Iris pigment epithelial cell (primary cell): Measurements from ENCODE around the gene ONECUT2.
A peak's percentile ranks its signal among the peaks of the same experiment; 100 is the strongest.
"Not testable (repeated sequence)": the region's sequence is repeated elsewhere in the genome, so short reads cannot be mapped to it uniquely, and the experiment has no call there.

Experiments
- DNase-seq: peaks from one replicate; pipeline ENCODE4 v3.0.0-alpha.2; 2011; ENCODE audit warnings: low read depth

ONECUT2 gene

DNA sequence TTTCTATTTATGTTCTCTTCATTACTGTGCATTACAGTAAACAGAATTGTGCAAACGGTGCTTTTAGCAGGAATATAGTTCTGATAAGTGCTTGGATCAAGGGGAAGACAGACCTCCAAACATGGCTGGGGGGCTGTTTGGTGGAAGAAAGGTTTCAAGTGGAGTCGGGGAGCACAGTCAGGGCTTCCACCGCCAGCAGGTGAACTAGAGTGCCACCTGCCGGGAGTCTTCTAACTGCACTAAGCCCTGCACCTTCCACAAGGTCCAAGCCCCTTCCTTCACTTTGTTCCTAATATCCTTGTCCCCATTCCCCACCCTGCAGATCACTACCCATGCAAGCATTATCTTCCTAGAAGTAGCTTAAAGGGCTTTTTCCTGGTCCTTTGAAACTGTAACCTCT, 11.1 kb downstream of the ONECUT2 start:
- DNase-seq, result no peak

DNA sequence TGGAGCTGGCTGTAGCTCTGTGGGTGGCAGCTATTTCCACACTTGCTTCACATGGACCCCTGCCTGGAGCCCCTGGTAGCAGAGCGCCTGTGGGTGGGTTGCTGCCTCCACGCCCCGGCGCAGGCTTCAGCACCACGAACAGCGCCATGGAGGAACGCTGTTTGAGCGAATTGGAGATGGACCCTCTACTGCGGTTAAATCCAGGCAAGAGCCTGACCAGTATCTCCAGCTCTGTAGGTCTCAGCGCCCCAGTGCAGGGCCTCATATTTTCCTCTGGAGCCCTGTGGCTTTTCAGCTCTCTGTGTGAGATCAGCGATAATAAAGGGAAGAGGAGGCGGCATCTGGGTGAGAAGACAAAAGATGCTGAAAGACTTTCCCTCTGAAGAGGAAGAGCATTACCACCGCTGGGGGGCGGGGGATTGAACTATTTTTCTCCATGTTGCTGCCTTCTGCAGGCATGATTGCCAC, 12.0 kb downstream of the ONECUT2 start:
- DNase-seq, result peak; percentile 23

DNA sequence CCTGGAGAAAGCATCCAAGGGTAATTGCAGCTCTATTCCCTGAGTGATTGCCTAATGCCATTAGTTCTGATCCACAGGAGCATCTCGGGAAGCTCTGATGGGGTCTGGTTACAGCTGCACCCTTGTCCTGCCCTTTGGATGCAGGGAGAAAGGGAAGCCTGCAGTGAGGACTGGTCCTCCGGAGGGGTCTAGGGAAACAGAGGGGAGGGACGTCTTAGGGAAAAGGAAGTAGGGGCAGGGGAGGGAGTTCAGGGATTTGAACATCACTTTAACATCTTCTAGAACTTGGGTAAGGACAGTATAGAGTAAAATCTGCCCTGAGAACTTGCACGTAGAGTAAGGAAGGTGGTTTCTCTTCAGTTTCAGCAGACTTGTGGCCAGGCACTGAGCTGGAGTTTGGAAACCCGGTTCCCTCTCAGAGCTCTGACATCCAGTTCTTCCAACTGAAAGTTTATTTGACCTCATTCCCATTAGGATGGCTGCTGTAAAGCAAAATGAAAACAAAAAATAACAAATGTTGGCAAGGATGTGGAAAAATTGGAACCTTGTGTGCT, 20.5 kb downstream of the ONECUT2 start:
- DNase-seq, result no peak

DNA sequence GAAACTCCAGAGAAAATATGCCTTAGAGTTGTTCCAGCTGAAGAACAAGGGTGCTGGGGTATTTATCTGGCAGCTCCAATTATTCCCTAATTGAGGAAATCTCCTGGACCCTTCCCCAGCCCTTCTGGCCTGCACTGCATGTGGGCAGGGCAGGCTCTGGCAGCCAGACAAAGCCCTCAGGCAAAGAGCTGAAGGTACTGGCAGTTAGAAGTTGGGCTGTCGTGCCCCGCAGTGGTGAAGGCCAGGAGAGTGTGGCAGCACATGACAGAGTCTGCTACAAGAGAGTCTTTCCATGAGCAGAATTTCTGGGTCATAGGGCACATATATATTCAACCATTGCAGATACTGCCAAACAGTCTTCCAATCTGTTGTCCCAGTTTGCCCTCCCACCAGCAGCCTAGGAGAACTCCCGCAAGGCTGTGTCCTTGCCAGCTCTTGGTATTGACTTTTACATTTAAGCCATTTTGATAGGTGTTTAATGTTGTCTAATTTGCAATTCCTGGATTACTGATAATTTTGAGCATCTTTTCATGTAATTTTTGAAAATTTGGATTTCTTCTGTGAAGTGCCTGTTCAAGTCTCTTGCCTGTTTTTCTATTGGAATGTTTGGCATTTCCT, 26.6 kb downstream of the ONECUT2 start:
- no peak for DNase-seq

DNA sequence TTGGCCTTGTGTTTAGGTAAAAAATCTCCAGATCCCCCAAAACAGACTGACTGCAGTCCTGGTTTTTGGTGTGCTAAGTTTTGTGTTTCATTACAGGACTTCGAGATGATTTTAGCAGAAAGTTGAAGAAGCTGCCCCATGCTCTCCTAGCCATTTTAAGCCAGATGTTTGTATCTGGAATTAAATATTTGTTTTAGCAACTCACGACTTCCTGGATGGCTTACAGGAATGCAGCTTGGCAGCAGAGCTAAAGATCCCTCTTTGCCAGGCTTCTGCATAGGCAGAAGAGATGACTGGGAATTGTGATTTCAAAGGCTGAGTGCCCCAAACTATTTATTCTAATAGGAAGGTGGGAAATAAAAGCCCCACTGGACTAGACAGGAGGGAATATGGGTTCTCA, 31.1 kb downstream of the ONECUT2 start:
- DNase-seq, result no peak

DNA sequence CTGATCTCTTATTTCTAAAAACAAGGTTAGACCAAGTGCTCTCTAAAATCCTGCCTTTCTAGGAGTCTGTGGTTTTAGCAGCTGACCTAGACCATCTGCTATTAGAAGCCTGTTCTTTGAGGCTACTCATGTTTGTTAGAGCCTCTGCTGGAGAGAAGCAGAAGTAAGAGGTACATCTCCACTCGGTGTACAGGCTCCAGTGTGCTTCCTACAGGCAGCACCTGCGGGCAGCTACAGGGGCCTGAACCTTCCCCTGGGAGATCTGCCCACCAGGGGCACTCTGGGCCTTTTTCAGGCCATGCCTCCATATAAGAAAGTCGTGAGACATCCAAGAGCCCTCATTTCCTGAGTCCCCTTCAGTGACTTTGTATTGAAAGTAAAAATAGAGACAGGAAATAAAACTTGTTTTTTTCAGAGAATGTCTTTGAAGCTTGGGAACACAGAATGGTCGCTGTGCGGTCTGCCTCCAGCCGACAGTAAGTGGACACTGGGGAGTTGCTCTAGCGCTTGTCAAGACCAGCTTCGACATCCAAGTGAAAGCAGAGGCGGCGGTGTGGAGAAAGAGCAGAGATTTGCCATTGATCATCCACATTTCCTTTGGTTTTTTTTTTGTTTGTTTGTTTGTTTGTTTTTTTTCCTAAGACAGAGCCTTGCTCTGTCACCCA, 31.7 kb downstream of the ONECUT2 start:
- no peak for DNase-seq

GRCh38 chr18:57469884-57470283, 34.7 kb downstream of the ONECUT2 start:
- DNase-seq, result no peak

DNA sequence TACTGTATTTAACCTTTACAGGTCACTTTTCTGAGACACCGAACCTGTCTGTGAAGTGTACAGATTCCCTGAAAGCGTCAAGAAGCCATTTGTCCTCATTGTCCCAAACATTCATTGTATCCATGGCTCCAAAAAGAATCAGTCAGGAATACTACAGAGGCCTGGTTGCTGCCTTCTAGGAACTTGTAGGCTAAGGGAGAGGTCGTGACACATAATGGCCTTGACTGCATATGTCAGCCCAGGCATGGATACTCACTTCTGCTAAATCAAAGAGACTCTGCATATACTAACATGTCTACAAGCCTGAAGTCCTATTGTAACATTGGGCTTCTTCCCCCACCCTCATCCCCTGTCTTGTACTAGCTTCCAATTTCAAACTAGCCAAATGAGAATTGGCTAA, 40.2 kb downstream of the ONECUT2 start:
- DNase-seq, result no peak

DNA sequence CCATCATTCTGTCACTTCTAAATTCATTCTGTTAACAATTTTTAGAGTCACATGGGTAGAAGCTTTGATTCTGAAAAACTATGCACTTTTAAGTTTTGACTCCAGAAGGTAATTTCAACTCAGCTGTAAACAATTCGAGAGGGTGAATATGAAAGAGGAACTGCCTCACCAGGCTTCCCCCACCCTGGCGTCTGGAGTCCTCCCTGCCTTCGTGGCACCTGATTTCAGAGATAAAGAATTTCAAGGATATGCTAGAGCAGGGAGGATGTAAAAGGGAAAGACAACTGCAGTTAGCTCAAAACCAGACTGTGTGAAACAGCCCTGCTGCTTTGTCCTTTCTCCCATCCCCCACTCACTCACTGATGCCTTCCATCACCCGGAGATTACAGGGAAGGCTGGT, 40.7 kb downstream of the ONECUT2 start:
- DNase-seq, result no peak

- DNase-seq, result no peak
Observed at GRCh38 chr18:57480733-57481132, 45.6 kb downstream of the ONECUT2 start.

- peak; percentile 46 for DNase-seq
Observed at GRCh38 chr18:57497372-57498294, 62.5 kb downstream of the ONECUT2 start.

DNA sequence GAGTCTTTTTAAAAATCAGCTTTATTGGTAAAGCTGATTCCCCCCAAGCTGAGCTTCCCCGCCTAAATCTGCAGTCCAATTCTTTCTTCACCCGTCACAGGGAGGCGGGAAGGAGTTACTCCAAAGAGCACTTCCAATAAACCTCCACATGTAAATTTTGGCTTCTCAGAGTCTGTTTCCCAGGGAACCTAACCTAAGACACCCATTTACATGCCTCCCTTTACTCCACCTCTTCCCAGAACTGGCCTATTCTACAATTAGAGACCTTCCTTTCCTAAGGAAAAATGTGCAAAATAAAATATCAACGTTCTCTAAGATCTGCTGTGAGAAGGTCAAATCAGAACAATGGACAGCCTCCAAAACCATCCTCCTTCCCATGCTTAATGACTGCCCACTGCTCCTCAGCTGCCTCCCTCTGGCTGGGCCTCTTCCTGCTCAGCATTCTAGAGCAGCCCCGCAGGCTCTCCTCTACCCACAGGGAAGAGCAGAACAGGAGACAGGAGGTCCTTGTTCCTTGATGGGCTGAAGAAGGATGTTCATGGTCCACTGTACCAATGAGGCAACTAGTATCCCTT, 63.6 kb downstream of the ONECUT2 start:
- DNase-seq, result no peak

- DNase-seq, result no peak
Observed at GRCh38 chr18:57502624-57503023, 67.5 kb downstream of the ONECUT2 start.

- DNase-seq, result no peak
Observed at GRCh38 chr18:57505231-57505630, 70.1 kb downstream of the ONECUT2 start.

GRCh38 chr18:57516056-57516455, 80.9 kb downstream of the ONECUT2 start:
- no peak for DNase-seq

DNA sequence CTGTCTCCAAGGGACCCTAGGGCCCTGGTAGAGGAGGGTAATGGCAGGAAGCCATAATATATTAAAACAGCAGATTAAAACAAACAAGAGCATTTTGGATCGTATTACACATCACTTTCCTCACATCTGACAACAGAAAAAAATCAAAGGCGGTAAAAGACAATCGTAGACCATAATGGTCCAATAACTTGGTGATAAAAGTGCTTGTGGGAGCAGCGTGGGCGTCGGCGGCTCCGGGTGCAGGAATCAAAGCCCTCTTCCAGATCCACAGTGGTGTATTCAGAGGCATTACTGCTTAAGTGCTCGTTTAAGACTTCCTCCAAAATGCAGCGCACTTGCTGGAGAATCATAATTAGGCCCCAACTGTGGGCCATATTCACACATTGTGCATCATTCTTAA, 83.4 kb downstream of the ONECUT2 start:
- no peak for DNase-seq

DNA sequence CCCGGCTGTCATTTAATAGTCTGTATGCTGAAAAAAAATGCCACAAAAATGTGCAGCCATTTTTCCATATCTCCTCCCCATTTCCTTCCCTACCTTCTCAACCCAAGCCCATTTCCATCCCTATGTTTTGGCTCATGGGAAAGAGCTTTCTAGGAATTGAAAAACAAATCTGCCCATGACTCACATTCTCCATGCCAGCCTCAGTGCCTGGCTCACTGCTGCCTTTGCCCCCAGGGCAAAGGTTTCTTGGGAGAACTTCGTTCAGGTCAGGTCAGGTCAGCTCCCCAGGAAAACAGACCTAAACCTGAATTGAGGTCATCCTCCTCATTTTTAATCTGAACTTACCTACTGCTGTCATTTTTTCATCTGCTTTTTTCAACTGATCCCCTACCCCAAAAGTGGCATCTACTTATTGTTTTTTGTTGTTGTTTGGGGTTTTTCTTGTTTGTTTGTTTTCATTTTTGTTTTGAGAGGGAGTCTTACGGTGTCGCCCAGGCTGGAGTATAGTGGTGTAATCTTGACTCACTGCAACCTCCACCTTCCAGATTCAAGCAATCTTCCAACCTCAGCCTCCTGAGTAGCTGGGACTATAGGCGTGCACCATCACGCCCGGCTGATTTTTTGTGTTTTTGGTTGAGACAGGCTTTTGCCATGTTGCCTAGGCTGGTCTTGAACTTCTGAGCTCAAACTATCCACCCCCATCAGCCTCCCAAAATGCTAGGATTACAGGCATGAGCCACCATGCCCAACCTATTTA, 84.7 kb downstream of the ONECUT2 start:
- DNase-seq, result no peak

DNA sequence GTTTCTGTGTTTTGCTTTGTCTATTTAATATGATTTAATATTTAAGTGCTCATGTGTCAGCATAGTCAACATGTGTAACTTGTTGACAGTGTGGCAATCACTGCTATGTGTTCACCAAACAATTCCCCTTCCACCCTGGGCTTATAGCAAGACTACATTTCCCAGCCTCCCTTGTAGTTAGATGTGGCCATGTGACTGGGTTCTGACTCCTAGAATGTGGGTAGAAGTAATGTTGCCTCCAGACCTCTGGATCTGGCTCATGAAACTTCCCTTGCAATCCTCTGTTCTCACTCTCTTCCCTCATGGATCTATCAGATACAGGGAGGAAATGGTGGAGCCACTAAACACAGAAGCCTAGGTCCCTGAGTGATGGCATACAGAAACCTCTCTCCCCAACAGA, 87.2 kb downstream of the ONECUT2 start:
- not testable (repeated sequence) for DNase-seq

DNA sequence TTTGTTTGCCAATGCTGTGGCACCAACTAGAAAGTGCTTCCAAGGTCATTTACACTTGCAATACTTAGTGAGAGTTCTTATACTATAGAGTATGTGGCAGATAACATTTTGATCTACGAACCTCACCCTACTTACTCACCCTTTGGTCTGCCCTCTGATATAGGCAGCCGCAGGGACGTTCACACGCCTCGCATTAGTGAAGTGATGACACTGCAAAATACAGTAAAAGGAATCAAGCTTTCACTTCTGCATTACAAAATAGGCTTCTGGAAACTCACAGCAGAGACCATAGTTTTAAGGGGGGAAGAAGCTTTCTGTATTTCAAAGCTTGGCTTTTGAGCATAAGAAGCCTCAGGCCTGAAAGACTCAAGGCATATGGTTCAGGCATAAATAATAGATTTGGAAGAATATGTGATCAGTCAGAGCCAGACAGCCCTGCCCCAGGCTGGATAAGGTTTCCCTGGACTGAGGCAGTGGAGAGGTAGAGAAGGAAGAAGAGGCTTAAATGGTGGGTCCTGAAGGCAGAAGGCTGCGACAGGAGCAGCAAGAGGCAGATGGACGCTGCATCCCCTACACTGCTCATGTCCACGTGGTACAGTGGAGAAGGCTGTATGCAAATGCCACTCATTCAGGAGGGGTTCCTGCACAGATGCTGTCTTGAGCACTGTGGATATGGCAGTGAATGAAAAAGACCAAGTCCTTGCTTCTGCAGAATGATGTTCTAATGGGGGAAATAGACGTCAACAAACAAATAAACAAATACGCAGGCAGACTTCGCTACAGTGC, 88.2 kb downstream of the ONECUT2 start:
- DNase-seq, result no peak

GRCh38 chr18:57527556-57528229, 92.5 kb downstream of the ONECUT2 start:
- no peak for DNase-seq
